HepG2 (cell line): ENCODE measurements around the gene PCGF6. TPM values are rescaled to one million over a fixed set of nuclear protein-coding genes. Genes with fewer than 3 reads are reported as not detected.
A peak's percentile ranks its signal among the peaks of the same experiment; 100 is the strongest.

Experiments
- FOXO1 ChIP-seq: sonication (generic); formaldehyde crosslinking; IDR thresholded peaks from 2 replicates; pipeline ENCODE4 v1.4.0; 2020; ENCODE audit warnings: missing genetic modification reagents
- HBP1 ChIP-seq: IDR thresholded peaks from 2 replicates; pipeline ENCODE4 v1.6.1; 2016; ENCODE audit warnings: low read depth, control low read depth
- HNRNPL ChIP-seq: fragments of 200-400 bp; formaldehyde crosslinking; IDR thresholded peaks from 2 replicates; pipeline ENCODE4 v1.6.1; 2017; ENCODE audit warnings: mild to moderate bottlenecking, low read depth, low read length
- JARID2 ChIP-seq: sonication (generic); formaldehyde crosslinking; IDR thresholded peaks from 2 replicates; pipeline ENCODE4 v1.8.1; 2023; ENCODE audit warnings: missing genetic modification reagents, inconsistent platforms; ENCODE audit not compliant: insufficient replicate concordance
- NR2F2 ChIP-seq: IDR thresholded peaks from 2 replicates; pipeline ENCODE4 v1.6.1; 2012; ENCODE audit warnings: low read depth, inconsistent platforms, borderline replicate concordance
- POGK ChIP-seq: sonication (generic); formaldehyde crosslinking; conservative IDR thresholded peaks from 2 replicates; pipeline ENCODE4 v1.8.0; 2022; ENCODE audit warnings: mild to moderate bottlenecking, moderate library complexity, missing genetic modification reagents
- RAD21 ChIP-seq: fragments of 450-650 bp; formaldehyde crosslinking; IDR thresholded peaks from 2 replicates; pipeline ENCODE4 v1.5.0; 2020; ENCODE audit warnings: mild to moderate bottlenecking
- SNRNP70 ChIP-seq: fragments of 200-400 bp; formaldehyde crosslinking; IDR thresholded peaks from 2 replicates; pipeline ENCODE4 v1.6.1; 2017; ENCODE audit warnings: mild to moderate bottlenecking, low read depth, low read length, moderate library complexity
- SRY ChIP-seq: sonication (generic); formaldehyde crosslinking; IDR thresholded peaks from 2 replicates; pipeline ENCODE4 v1.8.0; 2022; ENCODE audit warnings: mild to moderate bottlenecking, missing genetic modification reagents
- TIGD3 ChIP-seq: sonication (generic); formaldehyde crosslinking; IDR thresholded peaks from 2 replicates; pipeline ENCODE4 v1.5.1; 2020; ENCODE audit warnings: mild to moderate bottlenecking, missing genetic modification reagents, borderline replicate concordance
- YEATS4 ChIP-seq: sonication (generic); formaldehyde crosslinking; IDR thresholded peaks from 2 replicates; pipeline ENCODE4 v1.4.0; 2020; ENCODE audit warnings: missing genetic modification reagents, borderline replicate concordance
- ZKSCAN1 ChIP-seq: fragments of 150-350 bp; IDR thresholded peaks from 2 replicates; pipeline ENCODE4 v1.6.1; 2014; ENCODE audit warnings: low read length
- ZNF143 ChIP-seq: sonication (generic); formaldehyde crosslinking; IDR thresholded peaks from 2 replicates; pipeline ENCODE4 v1.4.0; 2020; ENCODE audit warnings: missing genetic modification reagents
- ZNF207 ChIP-seq: fragments of 450-650 bp; IDR thresholded peaks from 2 replicates; pipeline ENCODE4 v1.6.1; 2016; ENCODE audit warnings: antibody characterized with exemption, borderline replicate concordance
- ZNF234 ChIP-seq: sonication (generic); formaldehyde crosslinking; conservative IDR thresholded peaks from 2 replicates; pipeline ENCODE4 v1.5.1; 2020; ENCODE audit warnings: mild to moderate bottlenecking, missing genetic modification reagents
- ZNF260 ChIP-seq: sonication (generic); formaldehyde crosslinking; IDR thresholded peaks from 2 replicates; pipeline ENCODE4 v1.4.0; 2020; ENCODE audit warnings: missing genetic modification reagents, low read depth, mild to moderate bottlenecking, borderline replicate concordance
- ZNF280B ChIP-seq: sonication (generic); formaldehyde crosslinking; IDR thresholded peaks from 2 replicates; pipeline ENCODE4 v1.5.0; 2020; ENCODE audit warnings: missing genetic modification reagents, mild to moderate bottlenecking, borderline replicate concordance
- ZNF296 ChIP-seq: sonication (generic); formaldehyde crosslinking; conservative IDR thresholded peaks from 2 replicates; pipeline ENCODE4 v1.5.0; 2020; ENCODE audit warnings: mild to moderate bottlenecking, missing genetic modification reagents
- ZNF550 ChIP-seq: sonication (generic); formaldehyde crosslinking; IDR thresholded peaks from 2 replicates; pipeline ENCODE4 v1.4.0; 2020; ENCODE audit warnings: mild to moderate bottlenecking, missing genetic modification reagents, borderline replicate concordance
- ZNF607 ChIP-seq: sonication (generic); formaldehyde crosslinking; IDR thresholded peaks from 2 replicates; pipeline ENCODE4 v1.5.1; 2020; ENCODE audit warnings: missing genetic modification reagents, mild to moderate bottlenecking, borderline replicate concordance
- ZNF7 ChIP-seq: IDR thresholded peaks from 2 replicates; pipeline ENCODE4 v1.6.1; 2016; ENCODE audit warnings: missing biosample characterization, missing genetic modification reagents
- ZNF775 ChIP-seq: sonication (generic); formaldehyde crosslinking; IDR thresholded peaks from 2 replicates; pipeline ENCODE4 v1.4.0; 2020; ENCODE audit warnings: missing genetic modification reagents, mild to moderate bottlenecking, moderate library complexity, borderline replicate concordance
- ZNF781 ChIP-seq: sonication (generic); formaldehyde crosslinking; IDR thresholded peaks from 2 replicates; pipeline ENCODE4 v1.5.1; 2020; ENCODE audit warnings: borderline replicate concordance, mild to moderate bottlenecking, missing genetic modification reagents; ENCODE audit errors: not compliant biosample characterization
- ZNF878 ChIP-seq: sonication (generic); formaldehyde crosslinking; IDR thresholded peaks from 2 replicates; pipeline ENCODE4 v1.8.1; 2023; ENCODE audit warnings: mild to moderate bottlenecking, missing genetic modification reagents, moderate library complexity
- ZSCAN12 ChIP-seq: sonication (generic); formaldehyde crosslinking; IDR thresholded peaks from 2 replicates; pipeline ENCODE4 v1.9.0; 2021; ENCODE audit warnings: mild to moderate bottlenecking, missing genetic modification reagents
- polyA plus RNA-seq, 8 experiments: library from polyadenylated mRNA; depleted of rRNA in 3 of 8; stranded (reverse) in 7 of 8; unstranded in 1 of 8; fragments of >200 nt; fragmentation: Illumina TruSeq in 4 of 8; extraction: Trizol in 4 of 8; gene quantifications; 2 replicates each; pipeline versions ENCODE4 v1.2.1 to v1.2.3, GENCODE V29; 2011 to 2016; ENCODE audit warnings: low read depth in 4 of 8, missing spikeins in 1 of 8, mixed read lengths in 1 of 8; ENCODE audit not compliant: insufficient read depth in 1 of 8
- total RNA-seq, 5 experiments: library from RNA; depleted of rRNA; stranded (reverse); fragments of >200 nt; fragmentation: Illumina TruSeq; extraction: Trizol; gene quantifications; 2 replicates each; pipeline ENCODE4 v1.2.3, GENCODE V29; 2016; ENCODE audit warnings: low read depth in 1 of 5

PCGF6 gene
- total and polyA plus RNA-seq, 2 of the 13 experiments (the other 11 are each of a cell fraction or from before 2014, with no cell fraction given), result 5.2 to 19.4 TPM

GRCh38 chr10:103265717-103266329, 85.1 kb downstream of the PCGF6 start (continued):
- TF ChIP-seq HBP1 (CRISPR knock-in tag) (peak; percentile 89; the same call in 1 of the 2 replicates), ZNF550 (CRISPR knock-in tag) (no peak), ZNF207 (no peak), RAD21 (CRISPR knock-in tag) (no peak), FOXO1 (CRISPR knock-in tag) (no peak), HNRNPL (no peak), ZKSCAN1 (no peak), ZNF878 (no peak), SRY (CRISPR knock-in tag) (no peak; the same call in 1 of the 2 replicates), ZNF143 (CRISPR knock-in tag) (no peak), ZNF296 (CRISPR knock-in tag) (0 out of 2 replicates have a peak, but pooled peaks have one; percentile 51), NR2F2 (no peak), ZNF781 (CRISPR knock-in tag) (no peak), TIGD3 (CRISPR knock-in tag) (no peak), JARID2 (CRISPR knock-in tag) (no peak), POGK (CRISPR knock-in tag) (no peak), YEATS4 (CRISPR knock-in tag) (no peak), SNRNP70 (no peak), ZNF234 (CRISPR knock-in tag) (no peak), ZSCAN12 (CRISPR knock-in tag) (peak; percentile 95), ZNF260 (CRISPR knock-in tag) (no peak), ZNF607 (CRISPR knock-in tag) (peak; percentile 72; the same call in 1 of the 2 replicates), ZNF7 (CRISPR knock-in tag) (peak; percentile 63; the same call in 1 of the 2 replicates), ZNF280B (CRISPR knock-in tag) (no peak), ZNF775 (CRISPR knock-in tag) (no peak)
